Liver (tissue), 9 donors: ENCODE results near the gene CRAMP1. TPM values are rescaled to one million over a fixed set of nuclear protein-coding genes. Genes with fewer than 3 reads are reported as not detected.

Source experiments
- DNase-seq: peaks from one replicate; pipeline ENCODE4 v3.0.0-alpha.2; 2017; ENCODE audit warnings: low spot score
- H3K27ac ChIP-seq, 2 donors: one replicate each; pipeline ENCODE4 v1.7.0; 2013; ENCODE audit warnings: inconsistent platforms in 2 of 2, low read length in 2 of 2, control low read depth in 1 of 2, low read depth in 1 of 2, mild to moderate bottlenecking in 1 of 2
- H3K27me3 ChIP-seq, 4 donors: one replicate each; pipeline versions ENCODE4 v1.6.1 to v1.7.0; 2013; ENCODE audit warnings: low read length in 3 of 4, inconsistent platforms in 1 of 4, mild to moderate bottlenecking in 1 of 4, moderate library complexity in 1 of 4; ENCODE audit not compliant: control insufficient read depth in 4 of 4, insufficient read depth in 4 of 4
- H3K36me3 ChIP-seq, 4 donors: one replicate each; pipeline versions ENCODE4 v1.6.1 to v1.7.0; 2013; ENCODE audit warnings: low read length in 3 of 4, mild to moderate bottlenecking in 3 of 4, low read depth in 1 of 4, moderate library complexity in 1 of 4; ENCODE audit not compliant: control insufficient read depth in 4 of 4, insufficient read depth in 3 of 4
- H3K4me1 ChIP-seq, 4 donors: one replicate each; pipeline versions ENCODE4 v1.6.1 to v1.7.0; 2013; ENCODE audit warnings: low read length in 3 of 4, mild to moderate bottlenecking in 3 of 4, moderate library complexity in 1 of 4; ENCODE audit not compliant: control insufficient read depth in 4 of 4, insufficient read depth in 4 of 4
- H3K4me3 ChIP-seq, 3 donors: one replicate each; pipeline versions ENCODE4 v1.6.1 to v1.7.0; 2013; ENCODE audit warnings: low read length in 3 of 3, control low read depth in 1 of 3, low read depth in 1 of 3, mild to moderate bottlenecking in 1 of 3
- H3K9ac ChIP-seq, 2 donors: one replicate each; pipeline ENCODE4 v1.7.0; 2013; ENCODE audit warnings: low read length in 2 of 2, mild to moderate bottlenecking in 2 of 2, moderate library complexity in 2 of 2, control low read depth in 1 of 2, low read depth in 1 of 2
- H3K9me3 ChIP-seq, 4 donors: one replicate each; pipeline versions ENCODE4 v1.6.1 to v1.7.0; 2013; ENCODE audit warnings: low read length in 3 of 4; ENCODE audit not compliant: control insufficient read depth in 4 of 4
- EGR1 ChIP-seq, 2 donors: IDR thresholded peaks; 2 replicates each; pipeline ENCODE4 v1.6.1; 2016 to 2018; ENCODE audit warnings: antibody characterized with exemption in 2 of 2, low read depth in 2 of 2
- FOXA1 ChIP-seq: IDR thresholded peaks from 2 replicates; pipeline ENCODE4 v1.6.1; 2016; ENCODE audit warnings: antibody characterized with exemption
- FOXA2 ChIP-seq: IDR thresholded peaks from 2 replicates; pipeline ENCODE4 v1.6.1; 2016; ENCODE audit warnings: antibody characterized with exemption
- GABPA ChIP-seq, 2 donors: IDR thresholded peaks in 1 of 2; conservative IDR thresholded peaks in 1 of 2; 2 replicates each; pipeline ENCODE4 v1.6.1; 2016; ENCODE audit warnings: antibody characterized with exemption in 2 of 2, mild to moderate bottlenecking in 1 of 2, moderate library complexity in 1 of 2
- HNF4A ChIP-seq, 2 donors: conservative IDR thresholded peaks; 2 replicates each; pipeline ENCODE4 v1.6.1; 2016; ENCODE audit warnings: antibody characterized with exemption in 2 of 2, mild to moderate bottlenecking in 2 of 2
- HNF4G ChIP-seq: IDR thresholded peaks from 2 replicates; pipeline ENCODE4 v1.6.1; 2016; ENCODE audit warnings: antibody characterized with exemption
- JUND ChIP-seq, 2 donors: IDR thresholded peaks; 2 replicates each; pipeline ENCODE4 v1.6.1; 2016; ENCODE audit warnings: antibody characterized with exemption in 2 of 2
- NR2F2 ChIP-seq: IDR thresholded peaks from 2 replicates; pipeline ENCODE4 v1.6.1; 2016; ENCODE audit warnings: antibody characterized with exemption
- RAD21 ChIP-seq, 2 donors: IDR thresholded peaks; 2 replicates each; pipeline ENCODE4 v1.6.1; 2016; ENCODE audit warnings: antibody characterized with exemption in 2 of 2, mild to moderate bottlenecking in 2 of 2
- SP1 ChIP-seq: IDR thresholded peaks from 2 replicates; pipeline ENCODE4 v1.6.1; 2018; ENCODE audit warnings: antibody characterized with exemption, mild to moderate bottlenecking
- YY1 ChIP-seq: IDR thresholded peaks from 2 replicates; pipeline ENCODE4 v1.6.1; 2016; ENCODE audit warnings: antibody characterized with exemption, mild to moderate bottlenecking
- ZBTB33 ChIP-seq: IDR thresholded peaks from 2 replicates; pipeline ENCODE4 v1.6.1; 2016; ENCODE audit warnings: antibody characterized with exemption
- WGBS: extraction: QIAGEN DNeasy Blood & Tissue Kit; methylation state at CpG from one replicate; pipeline ENCODE4 v1.1.7; 2013; 5-methylcytosine and 5-hydroxymethylcytosine counted together
- polyA plus RNA-seq, 2 donors: library from polyadenylated mRNA; stranded (reverse) in 1 of 2; unstranded in 1 of 2; fragments of 200-250 nt in 1 of 2; fragments of >200 nt in 1 of 2; fragmentation: Nextera tagmentation in 1 of 2; extraction: Ambion mirVana in 1 of 2; gene quantifications; one replicate each; pipeline versions ENCODE4 v1.2.1 to v1.2.3, GENCODE V29; 2013 to 2015
- total RNA-seq, 2 donors: library from RNA; depleted of rRNA; stranded (reverse); fragments of >200 nt; gene quantifications; one replicate each; pipeline ENCODE4 v1.2.3, GENCODE V29; 2014
- TF ChIP-seq, protein P1 (sequence below): IDR thresholded peaks from 2 replicates; pipeline ENCODE4 v1.6.1; 2016; ENCODE audit warnings: antibody characterized with exemption
- TF ChIP-seq, protein P2 (sequence below): IDR thresholded peaks from 2 replicates; pipeline ENCODE4 v1.6.1; 2016; ENCODE audit warnings: antibody characterized with exemption, mild to moderate bottlenecking
- donor health status: healthy.
- donor health status: healthy.
- donor health status: healthy.
- donor health status: healthy.
- donor health status: healthy.

Gene CRAMP1
- total and polyA plus RNA-seq, 4 donors = 1.1 to 6.4 (median 4.2) TPM

- Histone ChIP-seq H3K4me1 (no peaks in the 10 kb centered on the region), H3K27me3 (no peaks in the 10 kb centered on the region), H3K36me3 (peaks cover 9 to 76% (median 44%) of the 10 kb centered on the region in 4 donors), H3K9ac (no peak overlapping the region), H3K4me3 (no peak overlapping the region), H3K27ac (no peak overlapping the region), H3K9me3 (no peaks in the 10 kb centered on the region)
- DNase-seq = no peak
- 87% methylated on average over 5 of the region's 5 CpGs for WGBS
- no peak for TF ChIP-seq NR2F2
- TF ChIP-seq, protein P1, sequence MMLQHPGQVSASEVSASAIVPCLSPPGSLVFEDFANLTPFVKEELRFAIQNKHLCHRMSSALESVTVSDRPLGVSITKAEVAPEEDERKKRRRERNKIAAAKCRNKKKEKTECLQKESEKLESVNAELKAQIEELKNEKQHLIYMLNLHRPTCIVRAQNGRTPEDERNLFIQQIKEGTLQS = no peak
- TF ChIP-seq GABPA (IDR thresholded peaks at IDR 0.05 in 1 of 2, conservative IDR thresholded peaks at IDR 0.05 in 1 of 2) = no peak
Observed at GRCh38 chr16:1642148-1642547, 30.0 kb downstream of the CRAMP1 start.

GRCh38 chr16:1642753-1643152 is 30.6 kb downstream of the CRAMP1 start:
- no peaks in the 10 kb centered on the region for H3K9me3 ChIP-seq
- DNase-seq = no peak
- TF ChIP-seq GABPA (IDR thresholded peaks at IDR 0.05 in 1 of 2, conservative IDR thresholded peaks at IDR 0.05 in 1 of 2) (no peak), HNF4G (no peak), RAD21 (IDR thresholded peaks at IDR 0.05) (no peak), FOXA1 (no peak)
- TF ChIP-seq, protein P1 = no peak
- 96% methylated on average over 11 of the region's 11 CpGs for WGBS
- H3K9ac ChIP-seq = no peak overlapping the region
- H3K27ac ChIP-seq = no peak overlapping the region
- no peaks in the 10 kb centered on the region for H3K27me3 ChIP-seq
- no peaks in the 10 kb centered on the region for H3K4me1 ChIP-seq
- no peak overlapping the region for H3K4me3 ChIP-seq
- H3K36me3 ChIP-seq = peaks cover 9 to 72% (median 43%) of the 10 kb centered on the region in 4 donors

DNA sequence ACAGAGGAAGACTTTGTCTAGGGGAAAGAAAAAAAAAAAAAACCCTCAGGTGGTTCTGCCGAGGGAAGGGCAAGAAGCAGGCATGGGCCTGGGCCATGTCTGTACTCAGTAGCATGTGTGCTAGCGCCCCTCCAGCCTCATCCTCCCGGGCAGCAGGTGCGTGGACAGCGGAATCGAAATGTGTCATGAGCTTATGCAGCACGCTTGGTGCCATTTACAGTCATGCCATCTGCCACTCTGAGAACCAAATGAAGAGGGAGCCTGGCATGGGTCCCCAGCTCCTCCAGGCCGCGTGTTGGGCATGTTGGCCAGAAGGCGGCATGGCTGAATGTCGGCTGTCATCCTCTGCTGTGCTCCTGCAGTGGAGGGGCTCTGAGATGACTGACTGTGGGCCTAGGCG is 31.4 kb downstream of the CRAMP1 start:
- TF ChIP-seq NR2F2 = no peak
- TF ChIP-seq JUND (IDR thresholded peaks at IDR 0.05) = no peak
- TF ChIP-seq FOXA2 = no peak
- no peak for TF ChIP-seq HNF4A (conservative IDR thresholded peaks at IDR 0.05)
- no peak for TF ChIP-seq GABPA (IDR thresholded peaks at IDR 0.05 in 1 of 2, conservative IDR thresholded peaks at IDR 0.05 in 1 of 2)
- TF ChIP-seq HNF4G = no peak
- TF ChIP-seq RAD21 (IDR thresholded peaks at IDR 0.05) = no peak
- Histone ChIP-seq H3K9me3 (no peaks in the 10 kb centered on the region), H3K4me3 (no peak overlapping the region), H3K36me3 (peaks cover 8 to 65% (median 37%) of the 10 kb centered on the region in 4 donors), H3K4me1 (no peaks in the 10 kb centered on the region), H3K9ac (no peak overlapping the region), H3K27me3 (no peaks in the 10 kb centered on the region), H3K27ac (no peak overlapping the region)
- 99% methylated on average over 12 of the region's 12 CpGs for WGBS
- no peak for DNase-seq

DNA sequence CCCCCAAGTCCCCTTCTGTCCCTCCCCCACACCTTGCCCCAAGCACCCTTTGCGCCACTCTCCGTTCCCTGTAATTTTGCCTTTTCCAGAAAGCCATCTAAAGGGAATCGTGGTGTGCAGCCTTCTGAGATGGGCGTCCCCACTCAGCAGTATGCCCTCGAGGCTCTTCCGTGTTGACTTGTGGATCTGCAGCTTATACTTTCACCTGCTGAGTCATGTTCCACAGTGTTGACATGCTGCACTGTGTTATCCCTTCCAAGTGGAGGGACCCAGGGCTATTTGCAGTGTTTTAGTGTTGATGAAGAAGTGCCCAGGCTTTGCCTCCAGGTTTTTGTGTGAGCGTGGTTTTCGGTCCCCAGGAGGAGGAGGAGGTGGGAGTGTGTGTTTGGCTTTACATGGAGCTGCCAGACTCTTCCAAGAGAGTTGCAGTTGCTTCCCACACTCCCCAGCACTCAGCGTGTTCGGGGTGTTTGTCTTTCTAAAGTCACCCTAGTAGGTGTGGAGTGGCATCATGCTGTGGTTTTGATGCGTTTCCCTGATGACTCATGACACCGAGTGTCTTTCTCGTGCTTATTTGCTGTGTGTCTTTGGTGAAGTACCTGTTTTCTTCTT is 33.9 kb downstream of the CRAMP1 start:
- WGBS = 87% methylated on average over 13 of the region's 13 CpGs
- Histone ChIP-seq H3K4me1 (no peaks in the 10 kb centered on the region), H3K4me3 (no peak overlapping the region), H3K27me3 (no peaks in the 10 kb centered on the region), H3K9ac (no peak overlapping the region), H3K9me3 (no peaks in the 10 kb centered on the region), H3K36me3 (peaks cover 5 to 47% (median 25%) of the 10 kb centered on the region in 4 donors), H3K27ac (no peak overlapping the region)
- DNase-seq = no peak
- no peak for TF ChIP-seq YY1
- no peak for TF ChIP-seq SP1
- no peak for TF ChIP-seq EGR1 (IDR thresholded peaks at IDR 0.05; ENCODE audit: low read depth in 2 of 2)
- no peak for TF ChIP-seq GABPA (IDR thresholded peaks at IDR 0.05 in 1 of 2, conservative IDR thresholded peaks at IDR 0.05 in 1 of 2)
- TF ChIP-seq ZBTB33 = no peak
- TF ChIP-seq, protein P2, sequence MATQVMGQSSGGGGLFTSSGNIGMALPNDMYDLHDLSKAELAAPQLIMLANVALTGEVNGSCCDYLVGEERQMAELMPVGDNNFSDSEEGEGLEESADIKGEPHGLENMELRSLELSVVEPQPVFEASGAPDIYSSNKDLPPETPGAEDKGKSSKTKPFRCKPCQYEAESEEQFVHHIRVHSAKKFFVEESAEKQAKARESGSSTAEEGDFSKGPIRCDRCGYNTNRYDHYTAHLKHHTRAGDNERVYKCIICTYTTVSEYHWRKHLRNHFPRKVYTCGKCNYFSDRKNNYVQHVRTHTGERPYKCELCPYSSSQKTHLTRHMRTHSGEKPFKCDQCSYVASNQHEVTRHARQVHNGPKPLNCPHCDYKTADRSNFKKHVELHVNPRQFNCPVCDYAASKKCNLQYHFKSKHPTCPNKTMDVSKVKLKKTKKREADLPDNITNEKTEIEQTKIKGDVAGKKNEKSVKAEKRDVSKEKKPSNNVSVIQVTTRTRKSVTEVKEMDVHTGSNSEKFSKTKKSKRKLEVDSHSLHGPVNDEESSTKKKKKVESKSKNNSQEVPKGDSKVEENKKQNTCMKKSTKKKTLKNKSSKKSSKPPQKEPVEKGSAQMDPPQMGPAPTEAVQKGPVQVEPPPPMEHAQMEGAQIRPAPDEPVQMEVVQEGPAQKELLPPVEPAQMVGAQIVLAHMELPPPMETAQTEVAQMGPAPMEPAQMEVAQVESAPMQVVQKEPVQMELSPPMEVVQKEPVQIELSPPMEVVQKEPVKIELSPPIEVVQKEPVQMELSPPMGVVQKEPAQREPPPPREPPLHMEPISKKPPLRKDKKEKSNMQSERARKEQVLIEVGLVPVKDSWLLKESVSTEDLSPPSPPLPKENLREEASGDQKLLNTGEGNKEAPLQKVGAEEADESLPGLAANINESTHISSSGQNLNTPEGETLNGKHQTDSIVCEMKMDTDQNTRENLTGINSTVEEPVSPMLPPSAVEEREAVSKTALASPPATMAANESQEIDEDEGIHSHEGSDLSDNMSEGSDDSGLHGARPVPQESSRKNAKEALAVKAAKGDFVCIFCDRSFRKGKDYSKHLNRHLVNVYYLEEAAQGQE = no peak
- TF ChIP-seq, protein P1 = no peak
- no peak for TF ChIP-seq NR2F2
